ENCODE measurements around the gene CTNNBIP1.

GRCh38 chr1:9909234-9910046 lies 629 bp downstream of the CTNNBIP1 start:
- TF ChIP-seq CTCF (IDR thresholded peaks at IDR 0.05): no peak
- TF ChIP-seq POLR2A (IDR thresholded peaks at IDR 0.05): no peak
